HepG2 (cell line): ENCODE results near the gene TSPAN17. TPM values are rescaled to one million over a fixed set of nuclear protein-coding genes. Genes with fewer than 3 reads are reported as not detected.

Experiments used
- ERF ChIP-seq: IDR thresholded peaks from 2 replicates; pipeline ENCODE4 v1.6.1; 2018; ENCODE audit warnings: missing biosample characterization, missing genetic modification reagents
- MIER2 ChIP-seq: IDR thresholded peaks from 2 replicates; pipeline ENCODE4 v1.6.1; 2016; ENCODE audit warnings: missing biosample characterization, missing genetic modification reagents
- MXD4 ChIP-seq: IDR thresholded peaks from 2 replicates; pipeline ENCODE4 v1.6.1; 2016; ENCODE audit warnings: mild to moderate bottlenecking, missing biosample characterization, missing genetic modification reagents
- PHB2 ChIP-seq: fragments of 450-650 bp; IDR thresholded peaks from 2 replicates; pipeline ENCODE4 v1.6.1; 2018; ENCODE audit not compliant: partially characterized antibody
- RFX5 ChIP-seq: IDR thresholded peaks from 2 replicates; pipeline ENCODE4 v1.6.1; 2011; ENCODE audit warnings: low read depth, low read length, improper control_type of control experiment
- SP4 ChIP-seq: sonication (generic); formaldehyde crosslinking; IDR thresholded peaks from 2 replicates; pipeline ENCODE4 v1.8.1; 2023; ENCODE audit warnings: mild to moderate bottlenecking, missing genetic modification reagents
- TCF7L2 ChIP-seq: IDR thresholded peaks from 2 replicates; pipeline ENCODE4 v1.6.1; 2011; ENCODE audit warnings: mild to moderate bottlenecking, low read depth, low read length, moderate library complexity
- XRCC5 ChIP-seq: fragments of 200-400 bp; formaldehyde crosslinking; optimal IDR thresholded peaks from 2 replicates; pipeline ENCODE3; 2017; ENCODE audit warnings: mild to moderate bottlenecking, low read length
- ZNF30 ChIP-seq: sonication (generic); formaldehyde crosslinking; IDR thresholded peaks from 2 replicates; pipeline ENCODE4 v1.5.0; 2020; ENCODE audit warnings: mild to moderate bottlenecking, missing genetic modification reagents
- ZNF350 ChIP-seq: sonication (generic); formaldehyde crosslinking; IDR thresholded peaks from 2 replicates; pipeline ENCODE4 v1.4.0; 2020; ENCODE audit warnings: mild to moderate bottlenecking, low read depth, missing genetic modification reagents, borderline replicate concordance
- ZNF383 ChIP-seq: sonication (generic); formaldehyde crosslinking; IDR thresholded peaks from 2 replicates; pipeline ENCODE4 v1.4.0; 2020; ENCODE audit warnings: missing genetic modification reagents, mild to moderate bottlenecking, borderline replicate concordance
- ZNF567 ChIP-seq: sonication (generic); formaldehyde crosslinking; IDR thresholded peaks from 2 replicates; pipeline ENCODE4 v1.8.1; 2023; ENCODE audit warnings: mild to moderate bottlenecking, missing genetic modification reagents, borderline replicate concordance
- polyA plus RNA-seq, 8 experiments: library from polyadenylated mRNA; depleted of rRNA in 3 of 8; stranded (reverse) in 7 of 8; unstranded in 1 of 8; fragments of >200 nt; fragmentation: Illumina TruSeq in 4 of 8; extraction: Trizol in 4 of 8; gene quantifications; 2 replicates each; pipeline versions ENCODE4 v1.2.1 to v1.2.3, GENCODE V29; 2011 to 2016; ENCODE audit warnings: low read depth in 4 of 8, missing spikeins in 1 of 8, mixed read lengths in 1 of 8; ENCODE audit not compliant: insufficient read depth in 1 of 8
- total RNA-seq, 5 experiments: library from RNA; depleted of rRNA; stranded (reverse); fragments of >200 nt; fragmentation: Illumina TruSeq; extraction: Trizol; gene quantifications; 2 replicates each; pipeline ENCODE4 v1.2.3, GENCODE V29; 2016; ENCODE audit warnings: low read depth in 1 of 5
- TF ChIP-seq, protein P1 (sequence below): sonication (generic); formaldehyde crosslinking; IDR thresholded peaks from 2 replicates; pipeline ENCODE4 v1.5.0; 2020; ENCODE audit warnings: mild to moderate bottlenecking, missing genetic modification reagents, borderline replicate concordance
- TF ChIP-seq, protein P2 (sequence below): sonication (generic); formaldehyde crosslinking; IDR thresholded peaks from 2 replicates; pipeline ENCODE4 v1.5.1; 2020; ENCODE audit warnings: missing genetic modification reagents, mild to moderate bottlenecking, borderline replicate concordance
- TF ChIP-seq, protein P3 (sequence below): IDR thresholded peaks from 2 replicates; pipeline ENCODE4 v1.6.1; 2016; ENCODE audit warnings: low read depth

TSPAN17 gene
- total and polyA plus RNA-seq, 2 of the 13 experiments (the other 11 are each of a cell fraction or from before 2014, with no cell fraction given), result 11.5 to 15.0 TPM

DNA sequence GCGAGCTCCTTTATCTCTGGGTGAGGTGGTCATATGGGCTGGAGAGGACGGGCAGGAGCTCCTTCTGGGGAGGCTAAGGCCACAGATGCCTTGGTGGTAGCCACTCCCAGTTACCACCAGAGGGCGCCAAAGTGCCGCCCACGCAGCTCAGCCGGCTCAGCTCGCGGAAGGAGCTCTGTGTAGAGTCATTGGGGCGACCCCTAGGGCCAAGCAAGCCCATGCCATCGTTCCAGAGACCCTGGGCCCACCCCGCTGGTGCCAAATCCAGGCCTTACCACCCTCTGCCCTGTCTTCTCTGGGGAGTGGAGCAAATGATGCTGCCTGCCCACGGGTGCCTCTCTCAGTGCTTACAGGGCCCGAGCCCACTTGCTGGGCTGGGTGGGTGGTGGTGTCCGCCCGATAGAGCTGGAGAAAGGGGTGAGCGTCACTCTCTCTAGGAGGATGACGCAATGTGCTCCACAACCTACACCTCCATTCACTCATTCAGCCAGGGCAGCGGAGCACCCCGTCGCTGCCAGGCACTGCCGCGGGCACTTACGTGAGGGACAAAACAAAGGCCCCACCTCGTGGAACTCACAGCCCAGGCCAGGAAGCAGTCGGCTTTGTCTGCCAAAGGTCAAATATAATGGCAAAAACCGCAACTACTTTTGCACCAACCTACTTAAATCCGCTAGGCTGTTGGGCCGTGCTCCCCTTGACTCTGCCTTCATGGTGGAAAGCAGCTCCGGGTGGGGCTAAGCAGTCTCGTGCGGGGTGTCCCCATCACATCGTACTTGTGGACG is 13.8 kb downstream of the TSPAN17 start (continued):
- TF ChIP-seq, protein P1, sequence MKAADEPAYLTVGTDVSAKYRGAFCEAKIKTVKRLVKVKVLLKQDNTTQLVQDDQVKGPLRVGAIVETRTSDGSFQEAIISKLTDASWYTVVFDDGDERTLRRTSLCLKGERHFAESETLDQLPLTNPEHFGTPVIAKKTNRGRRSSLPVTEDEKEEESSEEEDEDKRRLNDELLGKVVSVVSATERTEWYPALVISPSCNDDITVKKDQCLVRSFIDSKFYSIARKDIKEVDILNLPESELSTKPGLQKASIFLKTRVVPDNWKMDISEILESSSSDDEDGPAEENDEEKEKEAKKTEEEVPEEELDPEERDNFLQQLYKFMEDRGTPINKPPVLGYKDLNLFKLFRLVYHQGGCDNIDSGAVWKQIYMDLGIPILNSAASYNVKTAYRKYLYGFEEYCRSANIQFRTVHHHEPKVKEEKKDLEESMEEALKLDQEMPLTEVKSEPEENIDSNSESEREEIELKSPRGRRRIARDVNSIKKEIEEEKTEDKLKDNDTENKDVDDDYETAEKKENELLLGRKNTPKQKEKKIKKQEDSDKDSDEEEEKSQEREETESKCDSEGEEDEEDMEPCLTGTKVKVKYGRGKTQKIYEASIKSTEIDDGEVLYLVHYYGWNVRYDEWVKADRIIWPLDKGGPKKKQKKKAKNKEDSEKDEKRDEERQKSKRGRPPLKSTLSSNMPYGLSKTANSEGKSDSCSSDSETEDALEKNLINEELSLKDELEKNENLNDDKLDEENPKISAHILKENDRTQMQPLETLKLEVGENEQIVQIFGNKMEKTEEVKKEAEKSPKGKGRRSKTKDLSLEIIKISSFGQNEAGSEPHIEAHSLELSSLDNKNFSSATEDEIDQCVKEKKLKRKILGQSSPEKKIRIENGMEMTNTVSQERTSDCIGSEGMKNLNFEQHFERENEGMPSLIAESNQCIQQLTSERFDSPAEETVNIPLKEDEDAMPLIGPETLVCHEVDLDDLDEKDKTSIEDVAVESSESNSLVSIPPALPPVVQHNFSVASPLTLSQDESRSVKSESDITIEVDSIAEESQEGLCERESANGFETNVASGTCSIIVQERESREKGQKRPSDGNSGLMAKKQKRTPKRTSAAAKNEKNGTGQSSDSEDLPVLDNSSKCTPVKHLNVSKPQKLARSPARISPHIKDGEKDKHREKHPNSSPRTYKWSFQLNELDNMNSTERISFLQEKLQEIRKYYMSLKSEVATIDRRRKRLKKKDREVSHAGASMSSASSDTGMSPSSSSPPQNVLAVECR, result peak; percentile 19; the same call in 1 of the 2 replicates
- TF ChIP-seq MXD4 (CRISPR knock-in tag) (peak; percentile 35; the same call in 1 of the 2 replicates), ZNF30 (CRISPR knock-in tag) (no peak), ZNF383 (CRISPR knock-in tag) (no peak), MIER2 (CRISPR knock-in tag) (peak; percentile 71; the same call in 1 of the 2 replicates), RFX5 (no peak), SP4 (CRISPR knock-in tag) (peak; percentile 18; the same call in 1 of the 2 replicates), ZNF350 (CRISPR knock-in tag) (no peak), TCF7L2 (no peak), XRCC5 (peak; percentile 75), ERF (CRISPR knock-in tag) (peak; percentile 67; the same call in 1 of the 2 replicates), PHB2 (no peak), ZNF567 (no peak)
- TF ChIP-seq, protein P2, sequence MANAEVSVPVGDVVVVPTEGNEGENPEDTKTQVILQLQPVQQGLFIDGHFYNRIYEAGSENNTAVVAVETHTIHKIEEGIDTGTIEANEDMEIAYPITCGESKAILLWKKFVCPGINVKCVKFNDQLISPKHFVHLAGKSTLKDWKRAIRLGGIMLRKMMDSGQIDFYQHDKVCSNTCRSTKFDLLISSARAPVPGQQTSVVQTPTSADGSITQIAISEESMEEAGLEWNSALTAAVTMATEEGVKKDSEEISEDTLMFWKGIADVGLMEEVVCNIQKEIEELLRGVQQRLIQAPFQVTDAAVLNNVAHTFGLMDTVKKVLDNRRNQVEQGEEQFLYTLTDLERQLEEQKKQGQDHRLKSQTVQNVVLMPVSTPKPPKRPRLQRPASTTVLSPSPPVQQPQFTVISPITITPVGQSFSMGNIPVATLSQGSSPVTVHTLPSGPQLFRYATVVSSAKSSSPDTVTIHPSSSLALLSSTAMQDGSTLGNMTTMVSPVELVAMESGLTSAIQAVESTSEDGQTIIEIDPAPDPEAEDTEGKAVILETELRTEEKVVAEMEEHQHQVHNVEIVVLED, result no peak
- TF ChIP-seq, protein P3, sequence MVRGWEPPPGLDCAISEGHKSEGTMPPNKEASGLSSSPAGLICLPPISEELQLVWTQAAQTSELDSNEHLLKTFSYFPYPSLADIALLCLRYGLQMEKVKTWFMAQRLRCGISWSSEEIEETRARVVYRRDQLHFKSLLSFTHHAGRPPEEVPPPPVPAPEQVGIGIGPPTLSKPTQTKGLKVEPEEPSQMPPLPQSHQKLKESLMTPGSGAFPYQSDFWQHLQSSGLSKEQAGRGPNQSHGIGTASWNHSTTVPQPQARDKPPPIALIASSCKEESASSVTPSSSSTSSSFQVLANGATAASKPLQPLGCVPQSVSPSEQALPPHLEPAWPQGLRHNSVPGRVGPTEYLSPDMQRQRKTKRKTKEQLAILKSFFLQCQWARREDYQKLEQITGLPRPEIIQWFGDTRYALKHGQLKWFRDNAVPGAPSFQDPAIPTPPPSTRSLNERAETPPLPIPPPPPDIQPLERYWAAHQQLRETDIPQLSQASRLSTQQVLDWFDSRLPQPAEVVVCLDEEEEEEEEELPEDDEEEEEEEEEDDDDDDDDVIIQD (CRISPR knock-in tag), result no peak
